Spleen (tissue), 7 donors: ENCODE results near the gene CNOT6.

ENCODE experiments used
- CTCF ChIP-seq, 11 experiments: fragments of 200-600 bp in 7 of 11; fragments of 450-650 bp in 4 of 11; sonication (generic) in 4 of 11; IDR thresholded peaks in 8 of 11; conservative IDR thresholded peaks in 3 of 11; 1 replicate in 7 of 11; 2 replicates in 4 of 11; pipeline versions ENCODE4 v1.4.0 to v1.8.0; 2016 to 2021; ENCODE audit warnings: antibody characterized with exemption in 11 of 11, inconsistent platforms in 4 of 11, mild to moderate bottlenecking in 1 of 11
- POLR2A ChIP-seq, 3 donors: fragments of 450-650 bp; IDR thresholded peaks; one replicate each; pipeline ENCODE4 v1.5.1; 2017; ENCODE audit warnings: antibody characterized with exemption in 3 of 3, mild to moderate bottlenecking in 1 of 3
- donor health status: DM: no; HTN: no; CAD: no; lungs with moderate emphysema.
- donor health status: DM: no; HTN: no; CAD: no.
- donor health status: DM: no; HTN: no; CAD: no.

GRCh38 chr5:180598797-180599589, 104.8 kb downstream of the CNOT6 start:
- TF ChIP-seq CTCF (IDR thresholded peaks at IDR 0.05 in 8 of 11, conservative IDR thresholded peaks at IDR 0.05 in 3 of 11) (no peak), POLR2A (IDR thresholded peaks at IDR 0.05) (no peak)
